Activated CD8-positive, alpha-beta memory T cell treated with anti-CD3 and anti-CD28 coated beads, Interleukin-2, amount 50 U/mL, for 24 hours (primary cell): Measurements from ENCODE around the gene DST.

Experiments used
- DNase-seq: peaks from one replicate; pipeline ENCODE4 v3.0.0-alpha.2; 2020; ENCODE audit errors: extremely low read depth

The DST gene

DNA sequence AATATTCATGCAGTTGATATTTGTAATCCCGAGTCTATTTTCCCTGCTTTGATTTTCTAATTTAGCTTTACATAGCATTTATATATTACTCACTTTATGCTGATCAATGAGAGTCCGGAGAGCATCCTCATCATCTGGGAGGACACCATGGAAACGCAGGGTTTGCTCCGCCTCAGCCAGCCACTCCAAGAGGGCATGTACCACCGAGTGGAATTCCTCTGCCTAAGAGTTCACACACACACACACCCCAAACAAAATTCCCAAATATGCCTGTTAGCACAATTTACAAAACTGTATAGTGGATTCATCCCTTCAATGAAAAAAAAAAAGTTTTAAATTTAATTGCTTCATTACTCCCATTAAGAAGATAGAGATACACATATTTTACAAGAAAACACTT is 160.7 kb downstream of the DST start:
- DNase-seq = no peak

DNA sequence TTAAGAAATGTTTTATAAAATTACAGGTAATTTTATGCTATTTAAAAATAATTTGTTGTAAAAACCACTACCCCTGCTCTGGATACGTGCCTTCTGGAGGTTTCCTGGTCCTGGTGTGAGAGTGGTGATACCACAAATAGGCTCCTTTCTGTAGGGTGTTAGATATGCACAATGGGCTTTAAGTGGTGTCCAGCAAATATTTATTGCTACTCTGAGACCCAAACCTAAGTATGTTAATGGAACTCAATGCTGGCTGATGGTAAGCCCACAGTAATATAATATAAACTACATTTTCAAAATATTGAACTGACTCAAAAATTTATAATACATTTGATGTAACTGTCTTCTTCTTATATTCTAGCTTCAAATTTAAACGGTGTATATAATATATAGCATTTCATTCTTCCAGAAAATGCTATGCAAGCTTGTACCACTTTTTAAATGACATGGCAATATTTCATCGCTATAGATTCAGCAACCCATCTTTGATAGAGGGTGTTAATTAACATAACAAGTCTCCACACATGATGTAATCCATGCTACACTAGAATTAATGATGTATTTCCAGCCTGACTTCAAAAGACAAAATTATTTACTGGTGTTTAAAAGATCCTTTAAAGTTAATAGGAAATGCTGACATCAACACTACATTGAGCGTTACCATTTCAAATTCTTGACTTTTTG is 161.9 kb downstream of the DST start:
- no peak for DNase-seq

DNA sequence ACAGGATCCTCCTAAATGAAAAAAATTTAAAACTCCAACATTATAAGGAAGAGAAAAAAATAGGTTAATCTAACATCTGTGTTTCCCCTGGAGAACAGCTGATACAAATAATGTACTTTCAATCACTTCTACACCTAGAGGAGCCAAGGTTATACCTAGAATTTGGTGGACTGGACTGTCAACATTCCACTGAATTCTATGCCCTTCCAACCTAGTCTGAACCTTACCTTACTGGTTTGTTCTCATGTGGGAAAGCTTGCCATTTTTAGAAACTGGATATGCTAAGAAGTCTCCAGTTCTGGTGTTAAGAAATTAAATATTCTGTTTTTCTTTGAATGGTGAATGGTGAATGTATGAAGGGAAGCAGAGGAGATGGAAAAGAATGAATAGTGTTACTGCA is 162.4 kb downstream of the DST start:
- no peak for DNase-seq

DNA sequence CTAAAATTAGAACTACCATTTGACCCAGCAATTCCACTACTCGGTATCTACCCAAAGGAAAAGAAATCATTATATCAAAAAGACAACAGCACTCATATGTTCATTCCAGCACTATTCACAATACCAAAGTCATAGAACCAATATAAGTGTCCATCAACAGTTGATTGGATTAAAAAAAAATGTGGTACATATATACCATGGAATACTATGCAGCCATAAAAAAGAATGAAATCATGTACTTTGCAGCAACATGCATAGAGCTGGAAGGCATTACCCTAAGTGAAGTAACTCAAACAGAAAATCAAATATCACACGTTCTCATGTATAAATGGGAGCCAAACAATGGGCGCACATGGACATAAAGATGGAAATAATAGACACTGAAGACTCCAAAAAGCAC is 163.3 kb downstream of the DST start:
- no peak for DNase-seq

DNA sequence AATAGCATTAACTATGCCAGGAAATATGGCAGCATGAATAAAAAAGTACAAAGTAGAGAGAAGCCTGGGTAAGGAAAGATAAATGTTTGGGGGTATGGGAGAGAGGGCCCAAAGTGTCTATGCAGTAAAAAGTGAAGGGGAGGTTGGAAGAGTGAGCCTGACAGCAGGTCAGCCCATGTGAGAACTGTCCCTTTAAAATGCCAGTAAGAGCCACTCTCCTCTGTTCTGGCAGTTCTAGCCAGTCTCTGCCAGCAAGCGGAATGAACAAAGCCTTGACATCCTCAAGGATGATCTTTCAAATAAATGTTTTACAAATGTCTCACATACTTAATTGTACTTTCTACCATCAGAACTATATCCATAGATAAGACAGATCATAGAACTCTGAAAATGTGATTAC is 164.5 kb downstream of the DST start:
- DNase-seq = no peak

DNA sequence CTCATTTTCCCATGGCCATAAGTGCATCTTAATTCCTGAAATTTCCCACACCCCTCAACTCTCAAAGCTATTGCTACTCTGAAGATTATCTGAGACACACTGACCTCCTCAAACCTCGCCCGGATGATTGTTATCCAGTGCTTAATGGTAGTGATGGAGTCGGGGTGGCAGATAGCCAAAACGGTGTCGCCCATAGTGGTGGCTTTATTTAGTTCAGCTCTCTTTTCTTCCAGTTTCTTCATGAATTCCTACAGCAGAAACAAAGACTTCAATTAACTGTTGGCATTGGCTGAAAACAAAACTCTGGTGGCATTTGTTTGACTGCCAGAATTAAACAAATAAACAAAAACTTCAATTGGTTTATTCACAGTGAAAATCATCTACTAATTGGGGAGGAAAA is 165.4 kb downstream of the DST start:
- no peak for DNase-seq

DNA sequence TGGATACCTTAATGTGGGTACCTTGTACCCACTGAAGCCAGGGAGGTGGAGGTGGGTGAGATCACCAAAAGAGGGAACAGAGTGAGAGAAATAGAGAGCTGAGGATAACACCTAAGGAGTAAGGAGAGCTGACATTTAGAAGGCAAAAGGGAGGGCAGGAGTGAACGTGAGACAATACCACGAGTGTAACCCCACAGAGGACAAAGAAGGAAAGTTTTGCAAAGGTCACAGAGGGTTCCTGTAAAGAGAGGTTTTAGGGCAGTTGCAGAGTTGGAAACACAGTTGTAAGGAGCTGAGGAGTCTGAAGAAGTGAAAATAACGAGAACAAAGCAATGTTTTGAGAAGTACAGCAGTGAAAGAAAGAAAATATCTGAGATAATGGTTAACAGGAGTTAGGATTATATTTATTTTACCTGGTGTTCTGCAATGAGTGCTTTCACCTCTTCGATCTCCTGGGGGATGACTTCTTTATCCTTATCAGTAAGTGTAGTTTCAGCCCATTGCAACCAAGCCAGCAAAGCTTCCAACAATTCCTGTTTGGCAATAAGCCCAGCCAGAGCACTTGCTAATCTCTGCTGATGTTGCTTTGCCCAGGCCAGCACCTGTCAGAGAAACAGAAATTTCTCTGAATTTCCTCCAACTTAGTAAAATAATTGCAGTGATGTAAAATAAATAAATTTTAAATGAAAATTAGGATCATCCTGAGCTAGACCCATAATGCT is 166.8 kb downstream of the DST start:
- no peak for DNase-seq

DNA sequence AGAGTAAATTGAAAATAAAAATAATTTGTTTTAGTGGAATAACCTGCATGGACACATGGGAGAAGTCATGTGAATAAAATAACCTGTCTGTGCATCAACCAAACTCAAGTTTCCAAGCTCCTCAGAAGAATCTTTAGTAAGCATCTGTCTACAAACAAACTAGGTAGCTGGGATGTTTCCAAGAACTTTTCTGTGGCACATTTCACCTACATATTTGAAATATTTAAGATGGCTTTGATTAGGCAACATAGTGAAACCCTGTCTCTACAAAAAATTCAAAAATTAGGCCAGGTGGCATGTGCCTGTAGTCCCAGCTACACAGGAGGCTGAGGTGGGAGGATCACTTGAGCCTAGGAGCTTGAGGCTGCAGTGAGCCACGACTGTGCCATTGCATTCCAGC is 168.2 kb downstream of the DST start:
- DNase-seq = no peak

DNA sequence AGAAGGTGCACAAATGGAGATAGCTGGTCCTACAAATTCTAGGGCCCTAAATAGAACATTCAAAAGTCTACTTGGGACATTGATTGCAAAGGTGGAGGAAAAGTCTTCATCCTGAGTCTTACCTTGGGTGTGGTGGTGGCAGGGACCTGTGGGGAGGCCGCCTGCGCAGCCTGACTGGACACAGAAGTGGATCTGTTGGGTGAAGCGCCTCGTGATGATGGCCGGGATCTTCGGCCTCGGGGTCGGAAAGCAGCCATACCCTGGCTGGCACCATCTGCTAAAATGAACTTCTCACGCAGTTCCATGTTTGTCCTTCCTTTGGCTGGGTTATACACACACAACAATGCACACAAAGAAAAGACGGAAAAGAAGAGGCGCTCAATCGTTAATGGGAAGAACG is 179.2 kb downstream of the DST start:
- no peak for DNase-seq

DNA sequence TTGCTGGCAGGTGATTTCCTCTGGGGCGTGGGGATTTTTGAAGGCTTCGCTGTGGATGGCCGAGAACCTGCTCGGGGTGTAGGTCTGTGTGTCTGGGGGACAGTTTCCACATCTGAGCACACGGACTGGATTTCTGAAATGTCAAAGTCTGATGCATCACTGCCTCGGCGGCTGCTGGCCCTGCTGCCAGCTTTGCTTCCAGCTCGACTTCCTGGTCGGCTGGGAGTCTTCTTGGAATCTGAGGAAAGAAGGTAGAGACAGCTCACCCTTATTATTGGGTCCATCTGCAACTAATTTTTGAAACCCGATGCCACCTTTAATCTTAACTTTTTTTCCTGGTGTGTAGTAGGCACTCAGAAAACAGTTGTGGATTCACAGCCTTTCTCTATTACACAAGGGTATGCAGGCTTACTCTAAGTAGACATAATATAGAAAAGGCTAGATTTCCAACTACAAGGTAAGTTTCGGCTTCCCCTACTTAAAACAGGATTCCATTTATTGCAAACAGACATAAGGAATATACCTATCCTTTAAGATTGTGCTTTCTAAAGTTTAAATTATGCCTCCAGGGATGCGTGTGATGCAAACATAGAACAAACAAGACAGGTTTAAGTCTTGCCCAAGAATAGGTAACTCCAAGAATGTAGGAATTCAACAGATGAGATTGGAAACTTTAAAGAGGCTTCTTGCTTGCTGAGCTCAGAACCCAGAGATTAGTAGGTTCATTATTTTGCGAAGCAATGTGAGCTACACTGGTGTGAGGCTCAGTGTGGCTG is 183.5 kb downstream of the DST start:
- DNase-seq = no peak

DNA sequence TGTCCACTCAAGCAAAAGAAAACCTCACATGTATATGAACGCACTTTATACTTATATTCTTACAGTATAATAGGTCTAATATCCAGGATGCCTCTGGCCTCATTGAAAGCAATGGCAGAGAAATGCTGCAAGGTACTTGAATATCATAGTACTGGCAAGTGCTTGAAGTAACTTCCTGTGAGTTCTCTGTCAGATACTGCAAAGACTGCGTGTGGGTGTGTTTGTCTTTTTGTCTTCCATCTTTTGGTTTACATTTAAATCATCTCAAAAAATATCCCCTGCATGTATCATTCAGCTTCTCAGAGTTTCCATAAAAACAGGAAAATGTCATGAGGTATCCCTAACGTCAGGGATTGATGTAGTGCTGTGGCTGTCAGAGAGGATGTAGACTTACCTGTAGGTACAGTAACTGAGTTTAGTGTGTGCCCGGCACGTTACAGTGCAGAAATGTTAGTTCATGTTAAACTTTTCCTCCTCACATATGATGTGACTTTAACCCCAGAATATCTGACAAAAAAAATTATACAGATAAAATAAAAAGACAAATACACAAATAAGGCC is 184.3 kb downstream of the DST start:
- DNase-seq = no peak

DNA sequence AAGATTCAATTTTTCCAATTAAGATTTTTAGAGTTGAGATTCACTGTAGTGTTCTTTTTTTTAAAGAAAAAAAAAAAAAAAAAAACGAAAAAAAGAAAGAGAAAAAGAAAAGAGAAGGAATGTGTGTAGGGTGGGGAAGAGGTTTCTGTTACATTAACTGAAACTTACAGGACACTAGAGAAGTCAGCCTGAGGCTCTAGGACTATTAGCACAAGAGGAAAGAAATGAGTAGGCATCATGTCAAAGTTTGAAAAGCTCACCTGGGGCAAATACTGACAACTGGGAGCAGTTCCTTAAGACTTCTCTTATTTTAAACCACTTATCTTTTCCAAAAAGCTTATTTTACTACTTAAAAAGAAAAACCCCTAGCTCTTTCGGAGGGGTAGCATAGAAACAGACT is 185.9 kb downstream of the DST start:
- no peak for DNase-seq

DNA sequence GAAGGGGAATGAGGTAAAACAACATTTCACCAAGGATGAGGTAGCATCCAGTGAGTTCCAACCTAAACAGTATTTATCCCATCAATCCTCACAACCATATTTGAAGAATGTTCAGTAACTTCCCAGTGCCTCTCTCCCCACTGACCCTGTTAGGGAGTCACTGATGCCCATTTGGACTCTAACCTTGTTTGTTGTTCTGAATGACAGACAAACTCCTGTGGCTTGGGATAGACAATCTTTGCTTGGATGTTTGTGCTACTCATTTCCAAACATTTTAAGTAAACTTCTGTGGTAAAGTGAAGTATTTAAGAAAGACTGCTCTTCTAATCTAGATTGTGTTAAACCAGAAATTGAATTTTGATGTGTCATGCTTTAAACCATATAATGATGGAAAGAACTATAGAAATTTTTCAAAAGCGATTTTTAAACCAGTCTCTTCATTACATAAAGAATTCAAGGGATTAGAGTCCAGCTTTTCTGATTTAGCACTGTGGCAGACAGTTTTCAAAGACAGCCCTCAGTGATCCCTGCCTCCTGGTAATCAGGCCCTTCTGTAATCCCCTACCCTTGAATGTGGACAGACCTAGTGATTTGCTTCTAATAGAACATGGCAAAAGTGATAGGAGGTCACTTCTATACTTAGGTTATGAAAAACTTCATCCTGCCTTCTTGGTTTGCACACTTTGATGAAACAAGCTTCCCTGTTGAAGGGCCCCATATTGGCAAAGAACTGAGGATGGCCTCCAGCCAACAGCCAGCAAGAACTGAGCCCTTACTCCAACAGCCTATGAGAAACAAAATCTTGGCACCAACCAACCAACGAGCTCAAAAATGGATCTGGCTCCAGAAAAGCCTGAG is 191.6 kb downstream of the DST start:
- no peak for DNase-seq

DNA sequence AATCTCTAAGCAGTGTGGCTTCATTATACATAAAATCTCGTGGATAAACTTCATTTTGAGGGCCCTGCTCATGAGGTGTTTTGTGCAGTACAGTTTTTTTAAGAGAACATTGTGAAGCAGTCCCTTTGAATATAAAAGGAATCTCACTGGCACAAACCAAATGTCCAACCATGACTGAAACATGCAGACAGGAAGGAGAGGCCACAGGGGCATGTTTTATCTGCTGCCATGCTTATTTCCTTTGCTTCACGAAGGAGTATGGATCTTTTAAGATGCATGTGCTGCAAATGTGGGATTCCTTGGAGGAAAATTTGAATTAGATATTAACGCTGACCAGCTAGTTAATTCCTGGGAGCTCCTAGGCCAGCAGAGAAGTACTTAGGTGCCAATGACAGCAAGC is 192.3 kb downstream of the DST start:
- no peak for DNase-seq

DNA sequence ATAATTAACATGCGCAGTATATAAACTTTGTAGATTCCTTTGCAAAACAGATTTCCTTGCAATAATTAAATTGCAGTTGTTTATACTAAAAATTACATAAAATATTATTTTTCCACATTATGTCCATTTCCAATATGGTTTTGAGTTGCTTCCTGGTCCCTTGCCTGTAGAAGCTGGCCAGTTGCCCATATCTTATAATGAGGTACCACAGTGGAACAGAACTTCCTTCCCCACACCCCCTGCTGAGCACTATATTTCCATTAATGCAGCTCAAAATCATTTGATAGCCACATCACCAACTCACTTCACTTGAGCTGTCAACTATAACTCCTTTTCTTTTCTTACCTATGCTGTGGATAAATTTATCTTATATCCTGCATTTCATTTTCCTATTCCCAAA is 194.6 kb downstream of the DST start:
- no peak for DNase-seq

DNA sequence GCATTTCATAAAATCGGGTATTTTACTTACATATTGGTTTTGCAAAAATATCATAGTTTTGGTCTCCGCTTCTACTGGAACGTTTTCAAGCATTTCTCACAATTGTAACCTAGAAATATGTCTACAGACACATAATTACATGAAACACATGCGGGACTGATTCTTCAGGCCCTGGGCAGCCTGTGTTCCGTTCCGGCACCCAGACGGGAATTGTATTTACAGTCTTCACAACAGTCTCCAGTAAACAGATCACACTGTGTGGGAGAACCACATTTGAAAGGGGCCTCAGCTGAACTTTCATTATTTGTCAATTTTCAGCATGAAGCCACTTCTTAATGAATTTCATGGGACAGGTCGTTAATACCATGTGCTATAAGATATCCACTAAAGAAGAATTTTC is 196.9 kb downstream of the DST start:
- DNase-seq = no peak

DNA sequence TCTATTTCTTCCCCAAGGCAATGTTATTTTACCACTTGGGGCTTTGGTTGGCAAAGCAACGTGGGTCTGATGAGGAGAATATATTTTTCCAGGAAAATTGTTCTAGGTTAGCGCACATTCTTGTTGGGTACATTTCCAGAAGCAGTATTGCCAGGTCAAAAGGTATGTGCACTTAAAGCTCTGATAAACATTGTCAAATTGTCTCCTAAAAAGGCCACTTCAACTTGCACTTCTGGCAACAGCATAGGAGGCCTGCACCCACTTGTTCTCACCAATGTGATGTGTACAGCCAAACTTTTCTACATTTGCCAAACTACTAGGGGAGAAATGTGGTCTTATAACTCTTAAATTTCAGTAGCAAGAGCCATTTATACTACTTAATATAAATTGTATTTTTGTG is 197.8 kb downstream of the DST start:
- DNase-seq = no peak

DNA sequence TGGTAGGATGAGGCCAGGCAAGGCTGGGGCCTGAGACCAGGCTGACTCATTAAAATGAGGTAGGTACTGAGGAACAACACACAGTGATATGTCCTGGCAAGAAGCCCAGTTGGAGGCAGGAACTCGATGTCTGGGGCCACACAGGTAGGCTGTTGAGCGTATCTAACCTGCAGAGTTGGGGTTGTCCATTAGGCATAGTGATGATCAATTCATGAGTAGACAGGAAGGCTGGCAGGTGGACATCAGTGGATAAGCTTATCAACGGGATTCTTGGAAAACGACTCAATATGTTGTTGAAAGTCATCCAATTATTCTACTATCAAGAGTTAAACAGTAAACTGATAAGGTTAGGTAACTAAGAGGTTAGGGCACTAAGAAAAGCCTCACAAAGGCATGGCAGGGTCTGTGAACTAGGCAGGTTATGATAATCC is 202.1 kb downstream of the DST start:
- DNase-seq = no peak

DNA sequence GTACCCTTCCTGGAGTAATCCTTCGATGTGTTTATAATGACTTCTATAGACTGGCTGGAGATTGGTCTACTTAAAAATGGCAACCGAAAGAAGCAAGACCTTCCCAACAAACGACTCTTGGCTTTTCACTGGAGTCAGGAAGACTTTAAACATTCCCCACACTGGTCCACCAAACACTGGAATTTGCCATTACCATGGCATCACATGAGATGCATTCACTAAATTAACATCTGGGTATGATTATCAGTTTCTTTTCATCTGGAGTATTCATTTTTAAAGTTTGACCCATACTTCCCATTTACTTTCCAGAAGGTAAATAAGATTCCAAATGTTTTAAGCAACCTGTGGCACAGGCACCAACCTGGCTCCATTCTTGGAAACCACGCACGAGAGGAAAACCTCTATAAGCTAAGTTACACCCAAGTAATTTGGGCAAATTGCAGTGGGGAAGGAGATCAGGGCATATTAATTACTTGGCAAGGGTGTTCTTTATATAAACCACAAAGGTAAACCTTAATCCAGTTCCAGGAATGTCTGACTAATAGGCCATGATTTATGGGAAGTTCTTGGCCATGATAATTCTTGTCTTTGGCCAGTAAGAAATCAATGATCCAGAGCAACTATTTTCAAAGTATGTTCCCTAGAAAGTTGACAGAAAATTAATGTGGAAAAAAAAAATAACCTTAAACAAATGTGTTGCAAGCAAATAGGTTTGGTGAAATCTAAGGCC is 205.4 kb downstream of the DST start:
- DNase-seq = no peak

DNA sequence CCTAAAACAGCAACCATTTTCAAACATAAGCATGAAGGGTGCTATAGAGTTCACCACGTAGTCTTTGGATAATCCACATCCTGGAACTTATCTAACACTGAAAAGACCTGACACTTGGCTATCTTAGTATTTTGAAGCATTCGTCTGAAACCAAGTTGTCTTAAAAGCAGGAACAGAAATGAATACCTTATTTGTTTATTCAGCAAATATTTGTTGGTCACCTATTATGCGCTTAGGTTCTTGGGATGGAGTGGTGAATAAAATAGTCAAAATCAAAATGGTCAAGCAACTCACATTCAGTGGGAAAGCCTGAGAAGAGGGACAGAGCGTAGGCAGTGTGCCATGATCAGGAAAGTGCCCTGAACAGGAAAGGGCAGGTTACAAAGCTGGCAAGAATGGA is 206.9 kb downstream of the DST start:
- no peak for DNase-seq

DNA sequence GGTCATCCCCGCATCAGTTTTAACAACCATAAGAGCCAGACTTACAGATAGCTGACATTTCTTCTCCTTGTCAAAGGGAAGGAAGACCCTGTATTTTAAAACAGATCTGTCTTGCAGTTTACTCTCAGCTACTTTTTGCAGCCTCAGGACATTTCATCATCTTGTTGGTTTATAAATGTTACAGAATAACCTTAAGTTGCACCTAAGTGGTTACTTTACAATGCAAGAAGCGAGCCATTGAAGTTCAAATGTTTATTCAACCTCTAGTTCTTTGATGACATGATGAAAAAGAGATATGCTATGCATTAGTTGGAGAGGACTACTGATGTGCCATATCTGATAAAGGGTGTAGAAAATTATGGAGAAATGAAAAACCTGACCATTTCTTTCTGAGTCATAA is 207.4 kb downstream of the DST start:
- DNase-seq = no peak
